NCI-H2196 (cell line): Measurements from ENCODE around the gene PTPRC.

Source experiments
- DNase-seq: peaks from one replicate; lab custom pipeline; 2025; ENCODE audit not compliant: unreplicated experiment; lab: John Stamatoyannopoulos, UW

Gene PTPRC

DNA sequence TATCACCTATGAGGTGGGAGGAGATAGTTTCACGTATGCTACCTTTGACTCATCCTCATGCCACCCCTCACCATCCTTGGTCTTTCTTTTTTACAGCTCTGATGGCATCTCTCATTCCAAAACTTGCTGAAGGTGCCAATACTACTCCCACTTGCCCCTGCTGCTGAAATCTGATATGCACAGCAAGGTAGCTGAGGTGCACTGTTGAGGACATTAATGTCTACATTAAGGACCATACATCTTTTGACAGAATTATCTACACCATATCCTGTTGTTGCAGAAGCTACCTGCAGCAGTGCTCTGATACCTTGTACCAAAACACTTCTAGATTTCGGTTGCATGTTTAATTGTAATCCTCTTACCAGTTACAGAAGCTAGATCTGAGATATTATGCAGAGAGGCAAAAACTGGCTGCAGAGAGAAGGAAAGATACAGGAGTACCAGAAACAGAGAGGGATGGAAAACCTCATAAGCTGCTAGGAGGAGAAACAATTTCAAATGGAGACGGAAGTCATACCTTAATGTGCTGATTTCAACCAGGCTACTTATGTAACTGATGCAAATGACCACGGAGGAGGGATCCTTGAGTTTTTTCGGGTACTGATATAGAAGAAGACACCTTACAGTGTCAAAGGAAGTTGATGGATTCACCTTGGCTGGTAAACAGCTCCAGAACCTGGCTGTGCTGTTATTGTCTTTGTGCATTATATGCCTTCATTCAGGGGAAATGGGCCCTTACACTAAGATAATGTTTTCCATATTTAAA is 19.3 kb upstream of the PTPRC start:
- DNase-seq, result no peak

DNA sequence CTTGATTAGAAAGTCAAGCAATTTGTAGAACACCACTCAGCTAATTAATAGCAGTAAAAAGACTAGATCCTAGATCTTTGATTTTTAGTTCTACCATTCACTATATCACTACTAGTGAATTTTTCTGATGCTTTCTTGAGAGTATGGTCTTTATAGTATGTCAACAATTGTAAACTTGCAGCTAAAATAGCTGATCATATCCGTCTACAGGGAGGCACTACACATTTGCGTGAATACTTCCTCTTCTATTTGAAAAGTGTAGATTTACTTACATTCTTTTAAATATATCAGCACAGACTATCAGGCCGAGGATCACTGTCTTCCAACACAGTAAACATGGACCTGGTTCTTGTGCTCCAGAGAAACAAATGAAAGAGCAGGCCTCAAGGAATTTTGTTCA is 18.6 kb upstream of the PTPRC start:
- no peak for DNase-seq

DNA sequence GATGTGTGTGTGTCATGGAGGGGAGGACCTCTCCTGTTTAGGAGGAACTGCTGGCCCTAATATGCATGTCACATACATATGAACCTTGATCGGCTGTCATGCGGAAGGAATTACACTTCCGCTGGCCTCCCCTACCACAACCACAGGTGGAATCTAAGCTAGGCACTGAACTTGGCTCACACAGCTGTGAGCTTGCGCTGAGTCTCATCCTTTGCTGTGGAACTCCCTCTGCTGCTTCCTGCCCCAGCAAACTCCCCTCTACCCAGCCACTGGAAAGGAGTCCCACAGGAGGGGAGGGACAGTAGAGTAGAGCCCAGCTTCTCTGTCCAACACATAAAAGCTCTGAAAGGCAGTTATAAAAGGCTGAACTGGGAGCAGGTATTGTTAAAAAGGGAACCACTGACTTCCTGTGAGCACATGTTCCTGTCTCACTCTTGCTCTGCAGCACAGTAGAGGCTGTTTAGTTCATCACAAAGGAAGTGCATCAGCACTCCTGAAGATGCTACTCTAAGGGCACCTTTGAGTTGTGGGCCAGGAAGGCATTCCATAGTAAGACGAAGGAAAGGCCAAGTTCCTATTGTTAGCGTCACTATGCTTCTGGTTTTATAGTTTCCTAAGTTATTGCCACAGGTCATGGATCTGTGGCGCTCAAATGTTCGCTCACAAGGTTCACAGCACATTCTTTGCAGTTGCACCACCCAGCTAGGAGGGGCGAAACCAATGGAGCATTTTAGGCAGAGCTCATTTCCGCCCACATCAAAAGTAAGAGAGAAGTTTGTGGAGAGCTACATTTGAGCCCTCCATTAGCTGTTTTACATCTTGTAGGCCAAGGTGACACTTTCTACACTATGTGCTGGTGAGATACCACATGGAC is 17.7 kb upstream of the PTPRC start:
- DNase-seq, result no peak

DNA sequence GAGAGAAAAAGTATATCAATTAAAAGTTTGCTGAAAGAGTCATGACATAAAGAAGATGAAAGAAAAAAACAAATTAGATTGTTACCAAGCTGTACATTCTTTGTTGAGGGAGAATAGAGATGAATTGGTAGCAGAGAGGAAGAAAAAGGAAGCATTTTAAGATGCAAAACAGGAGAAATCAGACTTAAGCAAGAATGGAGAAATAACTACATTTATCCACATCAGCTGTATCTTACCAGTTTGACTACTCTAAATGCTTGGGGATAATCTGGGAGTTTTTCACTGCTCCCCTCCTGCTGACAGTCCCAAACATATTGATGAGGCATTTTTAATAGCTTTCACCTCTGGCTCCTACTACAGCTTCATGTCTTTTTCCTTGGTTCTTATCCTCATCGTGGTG is 16.8 kb upstream of the PTPRC start:
- no peak for DNase-seq

DNA sequence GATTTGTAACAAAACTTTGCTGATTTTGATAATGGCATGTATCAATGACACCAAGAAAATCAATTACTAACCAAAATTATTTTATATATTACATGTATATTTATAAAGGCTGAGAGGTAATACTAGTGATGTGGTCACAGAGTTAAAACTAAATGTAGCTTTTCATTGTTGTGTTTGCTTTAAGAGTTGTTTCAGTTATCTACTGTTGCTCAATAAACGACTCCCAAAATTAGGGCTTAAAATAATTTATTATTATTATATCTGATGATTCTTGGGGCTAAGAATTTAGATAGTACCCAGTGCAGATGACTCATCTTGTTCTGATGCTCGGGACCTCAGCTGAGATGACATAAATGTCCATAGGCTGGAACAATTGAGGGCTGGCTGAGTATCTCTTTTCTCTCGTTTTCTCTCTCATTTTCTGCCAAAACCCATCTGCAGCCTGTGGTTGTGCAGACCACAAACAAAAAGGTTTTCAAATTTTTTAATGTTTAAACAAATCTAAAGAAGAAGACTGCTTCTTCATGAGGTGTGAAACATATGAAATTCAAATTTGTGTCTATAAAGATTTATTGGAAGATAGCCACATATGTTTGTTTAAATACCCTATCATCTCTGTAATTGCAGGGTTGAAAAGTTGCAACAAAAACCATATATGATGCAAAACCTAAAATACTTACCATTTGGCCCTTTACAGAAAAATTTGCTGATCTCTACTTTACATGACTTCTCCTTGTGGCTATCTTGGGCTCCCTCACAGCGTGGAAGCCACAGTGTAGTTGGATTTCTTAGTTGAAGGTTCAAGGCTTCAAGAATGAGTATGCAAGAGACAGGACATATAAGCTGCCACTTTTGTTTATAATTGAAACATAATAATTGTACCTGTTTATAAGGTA is 14.8 kb upstream of the PTPRC start:
- DNase-seq, result no peak

DNA sequence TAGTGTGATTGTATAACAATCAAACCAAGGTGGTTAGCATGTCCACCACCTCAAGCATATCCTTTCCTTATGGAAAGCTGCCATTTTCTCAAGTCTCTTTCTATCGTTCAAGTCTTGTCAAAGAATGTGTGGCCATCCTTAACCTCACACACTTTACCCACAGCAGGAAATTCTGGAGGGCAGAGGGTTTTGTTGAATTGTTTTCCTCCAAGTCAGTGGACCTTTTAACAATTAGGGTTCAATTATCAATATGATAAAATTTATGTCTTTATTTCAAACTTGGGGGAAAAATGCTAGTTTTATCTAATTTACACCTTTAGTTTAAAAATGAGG is 14.2 kb upstream of the PTPRC start:
- no peak for DNase-seq

DNA sequence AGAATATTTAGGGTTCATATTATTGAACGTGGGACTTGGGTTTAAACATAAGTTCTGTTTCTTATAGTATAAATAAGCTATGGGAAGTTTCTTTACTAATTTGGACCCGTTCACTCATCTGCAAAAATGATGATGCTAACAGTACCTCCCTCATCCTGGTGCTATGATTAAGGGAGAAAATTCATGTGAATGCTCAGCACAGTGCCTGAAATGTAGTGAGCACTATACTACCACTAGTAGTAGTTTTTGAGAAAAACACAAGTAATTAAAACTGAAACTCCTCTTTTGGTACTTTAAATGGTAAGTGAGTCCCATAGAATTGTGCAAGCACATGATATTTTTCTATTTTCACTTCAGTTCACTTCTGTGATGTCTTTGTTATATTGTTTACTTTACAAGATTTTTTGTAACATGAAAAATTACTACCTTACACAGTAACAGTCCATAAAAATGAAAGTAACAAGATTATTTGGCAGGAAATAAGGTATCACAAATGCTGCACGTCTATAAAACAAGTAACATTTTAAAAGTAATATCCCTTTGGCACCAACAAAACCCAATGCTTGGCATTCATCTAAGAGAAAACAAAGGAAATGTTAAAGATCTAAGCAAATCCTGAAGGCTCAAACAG is 11.3 kb upstream of the PTPRC start:
- no peak for DNase-seq

DNA sequence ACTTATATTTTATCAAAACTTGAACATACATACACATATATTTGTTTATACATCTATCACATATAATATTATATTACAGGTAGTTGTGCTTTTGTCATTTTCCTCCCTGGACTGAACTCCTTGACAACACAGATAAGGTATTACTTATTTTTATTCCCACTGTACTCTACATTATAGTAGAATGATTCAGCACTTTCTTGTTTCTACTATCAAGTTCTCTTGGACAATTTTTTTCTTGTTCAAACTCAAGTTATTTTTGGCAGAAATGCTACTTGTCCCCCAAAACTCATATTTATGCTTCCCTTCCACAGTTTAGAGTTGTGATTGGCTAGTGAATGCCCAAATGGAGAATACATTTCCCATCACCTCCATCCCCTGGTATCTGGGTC is 10.8 kb upstream of the PTPRC start:
- DNase-seq, result no peak

DNA sequence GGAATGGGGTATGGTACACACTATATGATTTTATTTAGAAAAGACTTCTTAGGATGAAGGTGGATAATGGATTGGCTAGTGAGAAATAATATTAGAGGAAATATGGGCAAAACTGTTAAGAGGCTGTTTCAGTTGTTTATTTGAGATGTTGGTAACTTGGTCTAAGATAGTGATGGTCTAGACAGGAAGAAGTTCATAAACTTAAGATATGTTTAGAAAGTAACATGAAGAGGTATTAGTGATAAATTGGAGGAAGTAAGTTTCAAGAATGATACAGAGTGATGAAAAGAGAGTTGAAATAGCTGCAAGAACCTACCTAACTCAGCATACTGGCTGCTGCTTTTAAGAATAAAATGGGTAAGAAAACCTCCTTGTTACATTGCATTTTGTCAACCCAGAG is 9.2 kb upstream of the PTPRC start:
- DNase-seq, result no peak

DNA sequence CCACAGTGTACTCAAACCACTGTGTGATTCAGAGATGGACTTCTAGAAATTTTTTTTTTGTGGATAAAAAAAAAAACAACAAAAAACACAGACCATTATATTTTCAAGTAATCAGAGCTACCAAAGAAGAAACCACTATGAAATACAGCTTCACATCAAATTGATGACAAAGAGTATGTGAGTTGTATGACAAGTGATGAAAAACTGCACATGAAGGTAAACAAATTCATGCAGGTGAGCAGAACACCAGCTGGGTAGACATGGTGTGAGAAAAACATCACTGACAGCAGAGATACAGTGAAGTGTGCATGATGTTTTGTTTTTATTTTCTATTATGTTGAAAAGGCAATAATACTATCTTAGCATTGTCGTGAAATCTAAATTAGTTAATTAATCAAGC is 8.0 kb upstream of the PTPRC start:
- no peak for DNase-seq

DNA sequence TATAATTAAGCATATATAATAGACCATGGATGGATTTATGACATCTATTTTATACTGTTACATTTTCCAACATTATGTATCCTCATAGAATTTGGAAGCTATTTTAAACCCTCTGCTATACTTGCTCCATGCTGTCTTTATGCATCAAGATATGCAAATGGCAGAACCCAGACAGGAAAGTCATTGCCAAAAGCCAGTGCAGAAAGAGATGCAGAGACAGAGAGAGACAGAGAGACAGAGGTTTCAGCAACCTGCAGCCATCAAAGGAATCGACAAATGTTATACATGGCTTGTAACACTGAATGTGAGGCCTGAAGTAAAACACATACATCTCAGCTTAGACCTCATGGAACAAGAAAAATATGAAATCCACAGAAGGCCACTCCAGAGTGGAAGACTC is 7.5 kb upstream of the PTPRC start:
- DNase-seq, result no peak

DNA sequence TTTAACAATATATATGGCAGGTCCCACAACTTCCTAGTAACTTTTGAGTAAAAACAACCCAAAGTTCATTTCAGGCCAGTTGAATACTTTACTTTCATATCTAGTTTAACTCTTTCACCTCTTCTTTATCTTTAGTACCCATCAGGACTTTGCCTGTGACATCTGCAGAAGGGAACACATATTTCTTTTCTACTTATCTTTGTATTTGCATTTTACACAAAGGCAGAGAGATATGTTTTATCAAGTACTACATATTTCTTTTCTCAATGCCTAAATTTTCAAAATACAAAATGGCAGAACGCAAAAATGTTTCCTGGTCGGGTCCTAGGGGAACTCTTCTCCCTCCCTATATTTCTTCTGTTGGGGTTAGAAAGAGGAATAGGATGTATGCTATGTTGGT is 6.8 kb upstream of the PTPRC start:
- no peak for DNase-seq

DNA sequence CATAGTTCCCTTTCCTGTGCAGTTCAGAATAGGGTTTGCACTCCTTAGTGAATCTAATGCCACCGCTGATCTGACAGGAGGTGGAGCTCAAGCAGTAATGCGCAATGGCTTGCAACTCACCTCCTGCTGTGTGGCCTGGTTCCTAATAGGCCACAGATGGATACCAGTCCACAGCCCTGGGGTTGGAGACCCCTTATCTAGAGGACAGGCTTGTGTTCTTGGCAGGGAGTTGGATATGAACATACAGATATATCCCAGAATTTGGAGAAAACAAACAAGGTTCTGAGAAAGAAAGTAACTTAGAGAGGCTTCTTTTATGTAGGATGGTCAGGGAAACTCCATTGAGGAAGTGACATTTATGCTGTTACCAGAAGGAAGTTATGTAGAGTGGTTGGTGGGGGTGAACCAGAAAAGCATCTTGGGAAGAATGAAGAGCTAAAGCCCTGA is 5.1 kb upstream of the PTPRC start:
- DNase-seq, result no peak

DNA sequence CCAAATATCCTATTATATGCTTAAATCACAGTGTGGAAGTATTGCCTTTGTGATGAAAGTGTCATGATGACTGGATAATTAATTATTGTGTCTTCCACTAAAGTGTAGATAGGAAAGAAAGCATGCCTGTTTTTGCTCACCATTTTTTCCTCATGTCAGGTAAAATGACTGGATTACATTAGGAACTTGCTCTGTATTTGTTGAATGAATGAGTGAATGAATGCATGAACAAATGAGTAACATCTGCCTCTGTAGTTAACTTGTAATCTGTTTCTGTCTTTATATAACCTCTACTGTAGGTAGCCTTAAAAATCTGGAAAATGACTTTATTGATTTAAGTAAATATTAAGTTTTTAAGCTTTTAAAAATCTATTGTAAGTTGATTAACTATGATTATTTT is 2.9 kb upstream of the PTPRC start:
- no peak for DNase-seq

DNA sequence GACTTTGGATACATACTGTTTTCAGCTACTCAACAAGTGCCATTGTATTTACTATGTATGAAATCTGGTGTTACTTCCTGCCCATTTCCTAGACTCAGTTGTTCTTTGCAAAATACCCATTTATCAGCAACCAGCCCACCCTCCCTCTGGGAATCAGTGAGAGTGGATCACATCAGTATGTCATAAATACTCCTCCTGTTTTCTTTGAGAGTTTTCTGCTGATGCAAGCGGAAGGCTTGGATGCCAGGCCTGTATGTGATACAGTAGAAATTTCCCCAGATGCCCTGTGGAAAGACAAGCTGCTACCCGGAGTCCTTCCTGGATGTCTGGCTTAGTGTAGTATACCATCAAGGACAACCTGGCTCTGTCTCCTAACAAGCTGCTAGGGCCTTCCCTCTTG is 2.4 kb upstream of the PTPRC start:
- DNase-seq, result no peak

DNA sequence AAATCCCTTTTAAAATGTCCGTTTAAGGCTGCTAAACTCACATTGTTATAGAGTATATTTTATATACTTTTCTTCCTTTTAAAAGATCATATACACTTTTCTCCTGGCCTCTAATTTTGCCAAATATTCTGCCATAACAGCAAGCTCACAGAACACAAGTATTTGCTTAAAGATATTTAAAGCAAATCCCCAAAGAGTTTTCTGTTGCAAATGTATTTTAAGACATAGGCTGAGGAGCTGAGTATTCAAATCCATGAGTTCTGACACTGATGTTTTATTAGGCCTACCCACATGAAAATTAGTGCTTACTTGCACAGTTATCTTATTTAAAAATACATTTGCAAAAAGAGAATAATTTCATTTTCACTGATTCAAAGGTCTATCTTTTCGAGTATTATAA is 1.7 kb upstream of the PTPRC start:
- DNase-seq, result no peak

DNA sequence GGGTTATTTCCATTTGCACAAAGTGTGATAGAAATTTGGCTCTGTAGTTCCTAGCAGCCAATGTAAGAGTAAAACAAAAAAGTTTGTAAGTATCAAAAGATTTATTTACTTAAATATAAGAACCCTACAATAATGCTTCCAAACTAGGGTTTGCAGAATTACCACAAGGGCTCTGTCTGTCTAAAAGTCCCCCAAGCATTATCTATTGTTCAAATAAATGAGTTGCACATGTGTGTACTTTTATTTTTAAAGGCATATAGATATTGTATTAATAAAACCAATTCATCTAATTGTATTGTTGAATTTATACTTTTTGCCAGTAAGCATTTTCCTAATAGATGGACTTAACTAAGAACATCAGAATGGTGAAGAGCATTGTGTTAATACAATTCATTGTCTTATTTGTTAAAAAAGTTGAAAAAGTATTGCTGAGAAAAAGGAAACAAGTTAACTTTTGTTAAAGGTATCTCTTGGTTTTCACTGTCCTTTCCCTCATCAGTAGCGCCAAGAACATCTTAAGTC is 863 bp upstream of the PTPRC start:
- no peak for DNase-seq

DNA sequence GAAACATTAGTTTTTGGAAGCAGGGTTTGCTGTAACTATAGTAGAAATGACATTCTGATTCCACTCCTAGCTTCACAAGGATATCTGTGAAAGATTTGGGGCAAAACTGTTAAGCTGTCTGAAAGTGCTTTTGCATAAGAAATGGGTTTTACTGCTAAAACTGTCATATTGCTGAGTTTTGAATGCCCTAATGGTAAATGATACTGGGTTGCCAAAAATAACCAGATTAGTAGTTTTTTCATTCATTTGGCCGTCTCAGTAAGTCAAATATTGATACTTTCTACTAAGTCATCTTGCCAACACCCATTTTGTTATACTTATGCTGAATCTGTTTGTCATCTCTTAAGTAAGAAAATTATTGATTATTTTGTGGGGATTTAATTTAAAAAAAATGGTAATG is 399 bp upstream of the PTPRC start:
- DNase-seq, result no peak

DNA sequence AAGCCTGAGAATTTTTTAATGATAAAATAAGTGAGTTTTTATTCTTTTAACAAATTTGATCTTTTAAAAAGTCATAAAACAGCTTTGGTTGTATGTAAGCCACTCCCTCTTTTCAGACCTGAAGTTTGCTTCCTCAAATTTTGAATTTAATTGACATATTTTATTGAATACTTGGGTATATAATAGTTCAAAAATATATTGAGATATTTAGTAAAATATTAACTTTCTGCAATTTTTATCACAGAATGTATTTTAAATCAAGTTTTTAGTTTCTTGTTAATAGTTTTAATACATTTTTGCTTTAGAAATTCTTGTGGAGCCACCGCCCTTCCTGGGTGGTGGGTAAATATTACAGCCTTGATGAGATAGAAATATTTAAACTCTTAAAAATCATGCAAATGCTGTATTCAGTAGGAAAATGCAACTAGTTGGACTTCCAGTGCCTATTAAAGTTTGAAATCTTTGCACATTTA is 867 bp downstream of the PTPRC start:
- DNase-seq, result no peak

DNA sequence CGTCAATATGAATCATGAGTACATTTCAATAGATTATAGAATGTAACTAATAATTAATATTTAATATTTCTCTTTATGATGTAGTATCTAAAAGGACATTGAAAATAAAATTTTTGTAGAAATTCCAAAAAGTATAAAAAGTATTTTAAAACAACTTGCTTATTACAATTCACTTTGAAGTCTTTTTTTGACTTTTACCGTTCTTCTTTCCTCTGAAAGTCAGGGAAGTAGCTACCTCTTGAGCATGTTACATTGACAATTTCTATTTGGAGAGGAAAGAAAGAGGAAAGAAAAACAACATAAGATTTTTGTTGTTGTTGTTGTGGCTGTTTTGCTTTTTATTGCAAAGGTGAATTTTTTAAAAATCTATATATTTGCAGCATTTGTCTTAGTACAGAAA is 1.3 kb downstream of the PTPRC start:
- no peak for DNase-seq

DNA sequence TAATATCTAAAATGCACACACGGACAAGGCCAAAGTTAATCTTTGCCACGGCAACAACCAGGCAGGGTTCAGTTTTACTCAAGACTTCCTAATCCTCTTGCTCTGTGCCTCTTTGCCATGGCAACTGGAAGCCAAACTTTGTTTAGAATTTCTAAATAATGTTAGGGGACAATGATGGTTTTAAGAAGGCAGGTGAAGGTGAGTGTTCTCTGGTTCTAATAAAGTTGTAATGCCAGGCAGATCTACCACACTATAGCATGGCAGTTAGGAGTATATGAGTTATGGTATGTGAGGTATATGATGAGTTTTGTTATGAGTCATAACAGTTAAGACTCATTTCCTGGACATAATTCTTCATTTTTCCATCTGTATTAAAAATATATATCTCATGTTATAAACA is 2.7 kb downstream of the PTPRC start:
- no peak for DNase-seq
